Stimulated activated CD8-positive, alpha-beta memory T cell treated with anti-CD3 and anti-CD28 coated beads, Interleukin-12 subunit alpha, Interleukin-12 subunit beta, amount 100 ng/mL, for 4 hours (primary cell): ENCODE results near the gene CBARP.
A peak's percentile ranks its signal among the peaks of the same experiment; 100 is the strongest.
"Not testable (repeated sequence)": the region's sequence is repeated elsewhere in the genome, so short reads cannot be mapped to it uniquely, and the experiment has no call there.

Experiments used
- DNase-seq: peaks from one replicate; pipeline ENCODE4 v3.0.0-alpha.2; 2020; ENCODE audit warnings: low read depth

CBARP gene

DNA sequence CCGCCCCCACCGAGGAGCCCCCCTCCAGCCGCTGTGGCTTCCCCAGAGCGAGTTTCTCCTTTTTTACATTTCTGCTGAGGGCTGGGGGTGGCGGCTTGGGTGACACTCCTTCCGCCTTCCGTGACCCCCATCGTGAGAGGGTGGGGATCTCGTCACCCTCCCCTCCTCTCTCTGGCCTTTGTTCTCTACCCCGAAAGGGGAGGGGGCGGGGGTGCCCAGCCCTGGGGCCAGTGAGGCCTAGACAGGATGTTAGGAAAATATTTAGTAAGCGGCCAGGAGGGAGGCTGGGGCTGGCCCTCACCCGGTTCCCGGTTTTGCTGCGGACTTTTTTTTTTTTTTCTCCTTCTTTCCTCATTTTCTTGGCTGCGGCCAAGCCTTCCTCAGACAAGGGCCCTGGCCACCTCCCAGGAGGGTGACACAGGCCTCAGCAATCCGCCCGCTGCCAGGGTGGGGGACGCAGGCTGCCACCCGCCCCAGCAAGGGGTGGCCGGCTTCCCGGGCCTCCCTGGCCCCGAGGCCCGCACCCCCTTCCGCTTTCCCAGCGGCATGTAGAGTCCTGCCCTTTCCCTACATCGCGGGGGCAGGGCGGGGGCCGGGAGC is 14.5 kb upstream of the CBARP start:
- DNase-seq, result peak; percentile 53

DNA sequence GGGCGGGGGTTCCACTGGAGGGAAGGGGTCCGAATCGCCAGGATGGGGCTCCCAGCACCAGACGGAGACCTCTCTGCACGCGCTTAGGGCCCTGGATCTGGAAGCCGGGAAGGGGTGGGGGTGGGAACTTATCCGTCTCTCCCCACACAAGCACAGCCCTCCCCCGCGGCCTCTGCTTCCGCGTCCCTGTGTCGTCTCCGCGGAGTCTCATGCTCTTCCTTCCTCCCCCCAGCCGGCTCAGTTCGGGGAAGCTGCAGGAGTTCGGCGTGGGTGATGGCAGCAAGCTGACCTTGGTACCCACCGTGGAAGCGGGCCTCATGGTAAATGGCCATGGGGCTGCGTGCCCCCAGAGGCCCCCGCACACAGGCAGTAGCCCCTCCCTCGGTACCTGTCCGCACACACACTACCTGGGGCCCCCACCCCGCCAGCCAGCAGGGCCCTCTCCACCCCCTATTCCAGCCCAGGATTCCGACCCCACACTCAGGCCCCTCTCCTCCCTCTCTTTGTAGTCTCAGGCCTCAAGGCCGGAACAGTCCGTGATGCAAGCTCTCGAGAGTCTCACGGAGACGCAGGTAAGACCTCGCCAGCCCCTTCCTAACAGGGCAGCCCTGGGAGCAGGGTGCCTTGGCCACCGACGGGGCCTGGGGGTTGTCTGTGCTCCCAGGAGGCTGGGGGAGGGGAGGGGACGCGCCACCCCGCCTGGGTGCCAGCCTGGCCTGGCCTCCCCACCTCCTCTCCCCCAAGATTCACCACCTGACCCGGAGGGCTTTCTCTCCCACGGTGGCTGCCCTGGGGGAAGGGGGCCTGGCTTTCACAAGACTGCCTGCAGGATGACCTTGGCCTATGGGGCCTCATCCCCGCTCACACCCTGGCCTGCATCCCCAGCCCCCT is 13.8 kb upstream of the CBARP start:
- peak; percentile 51 for DNase-seq

DNA sequence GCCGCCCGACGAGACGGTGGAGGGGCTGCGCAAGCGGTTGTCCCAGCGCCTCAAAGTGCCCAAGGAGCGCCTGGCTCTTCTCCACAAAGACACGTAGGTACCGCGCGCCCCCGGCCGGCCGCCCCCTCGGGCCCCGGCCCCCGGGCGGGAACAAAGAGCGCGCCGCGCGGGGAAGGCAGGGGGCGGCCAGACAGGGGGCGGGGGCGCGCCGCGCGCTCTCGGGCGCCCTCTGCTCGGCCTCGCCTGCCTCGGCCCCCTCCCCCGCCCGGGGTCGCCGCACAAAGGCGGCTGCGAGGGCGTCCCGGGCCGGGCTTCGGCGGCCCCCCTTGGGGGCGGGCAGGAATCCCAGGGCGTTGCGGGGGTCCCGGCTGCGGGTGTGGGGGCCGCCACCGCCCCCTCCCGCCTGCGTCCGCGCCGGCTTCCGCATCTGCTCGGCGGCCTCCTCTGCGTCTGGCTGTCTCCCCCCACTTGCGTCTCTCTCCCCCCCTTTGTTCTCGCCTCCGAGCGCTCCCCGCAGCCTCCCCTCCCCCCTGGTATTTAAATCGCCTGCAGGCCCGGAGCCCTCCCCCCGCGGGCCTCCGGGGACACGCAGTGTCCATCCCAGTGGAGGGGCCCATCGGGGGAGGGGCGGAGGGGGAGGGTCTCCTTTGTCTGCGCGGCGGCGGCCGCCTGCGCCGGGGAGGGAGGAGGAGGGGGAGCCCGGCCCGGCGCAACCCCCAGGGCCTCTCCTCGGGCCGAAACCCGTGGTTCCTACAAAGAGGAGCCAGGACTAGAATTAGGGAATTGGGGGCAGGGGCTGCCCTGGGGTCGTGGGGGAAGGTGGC is 12.8 kb upstream of the CBARP start:
- peak; percentile 54 for DNase-seq

DNA sequence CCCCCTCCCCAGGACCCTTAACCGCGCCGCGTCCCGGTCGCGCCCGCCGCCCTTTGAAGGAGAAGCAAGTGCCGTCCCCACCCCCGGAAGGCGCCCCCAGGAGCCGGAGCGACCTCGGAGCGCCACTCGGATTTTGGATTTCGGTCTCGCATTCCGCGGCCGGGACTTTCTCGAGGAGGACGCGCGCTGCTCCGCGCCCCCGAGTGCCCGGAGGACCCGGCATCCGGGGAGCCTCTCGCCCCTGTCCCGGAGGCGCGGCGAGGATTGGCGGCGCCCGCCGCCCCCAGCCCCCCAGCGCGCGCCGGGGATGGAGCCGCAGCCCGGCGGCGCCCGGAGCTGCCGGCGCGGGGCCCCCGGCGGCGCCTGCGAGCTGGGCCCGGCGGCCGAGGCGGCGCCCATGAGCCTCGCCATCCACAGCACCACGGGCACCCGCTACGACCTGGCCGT is 12.2 kb upstream of the CBARP start:
- no peak for DNase-seq

DNA sequence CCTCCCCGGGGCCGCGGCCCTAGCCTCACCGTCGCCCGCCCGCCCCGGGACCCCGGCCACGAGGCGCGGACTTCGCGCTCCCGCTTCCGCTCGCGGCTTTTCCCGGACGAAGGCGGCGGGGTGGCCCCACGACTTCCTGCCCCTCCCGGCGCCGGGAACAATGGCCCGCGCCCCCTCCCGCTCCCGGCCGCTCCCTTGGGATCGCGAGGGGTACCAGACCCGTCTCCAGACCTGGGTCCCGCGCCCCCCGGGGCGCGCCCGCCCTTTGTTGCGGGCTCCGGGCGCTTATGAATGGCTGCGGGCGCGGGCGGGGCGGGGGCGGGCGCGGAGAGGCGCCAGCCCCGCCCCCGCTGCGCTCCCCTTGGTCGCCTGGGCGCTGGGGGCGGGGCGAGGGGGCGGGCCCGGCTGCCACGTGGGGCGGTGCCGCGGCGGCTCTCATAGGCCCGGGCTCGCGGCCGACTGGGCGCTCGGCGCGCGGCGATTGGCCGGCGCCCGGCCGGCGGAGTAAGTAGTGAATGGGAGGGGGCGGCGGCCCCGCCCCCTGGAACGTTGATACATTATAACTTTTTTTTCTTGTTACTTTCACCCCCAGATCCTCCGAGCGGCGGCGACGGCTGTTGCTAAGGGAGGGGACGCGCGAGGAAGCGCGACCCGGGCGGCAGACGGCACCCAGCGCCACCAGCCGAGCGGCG is 11.6 kb upstream of the CBARP start:
- peak; percentile 96 for DNase-seq

DNA sequence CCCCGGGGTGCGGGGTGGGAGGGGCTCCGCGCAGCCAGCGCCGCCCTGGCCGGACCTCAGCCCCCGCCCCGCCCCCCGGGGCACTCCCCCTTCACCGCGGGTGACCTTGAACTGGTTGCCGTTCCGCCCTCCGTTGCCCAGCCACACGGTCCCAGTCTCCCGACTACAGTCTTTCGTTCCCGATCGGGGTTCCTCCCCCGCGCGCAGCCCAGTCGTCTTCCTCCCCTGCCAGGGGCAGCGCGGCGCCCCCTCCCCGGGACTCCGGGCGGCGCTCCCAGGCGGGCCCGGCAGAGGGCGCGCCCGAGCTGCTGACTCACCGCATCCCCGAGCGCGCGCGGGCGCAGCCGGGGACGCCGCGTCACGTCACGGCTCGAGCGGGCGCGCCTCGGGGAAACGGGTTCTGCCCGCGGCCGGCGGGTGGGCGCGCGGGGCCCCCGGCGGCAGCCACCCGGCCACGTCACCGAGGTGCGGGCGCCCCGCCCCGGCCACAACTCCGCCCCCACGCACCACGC is 11.0 kb upstream of the CBARP start:
- DNase-seq, result peak; percentile 83

DNA sequence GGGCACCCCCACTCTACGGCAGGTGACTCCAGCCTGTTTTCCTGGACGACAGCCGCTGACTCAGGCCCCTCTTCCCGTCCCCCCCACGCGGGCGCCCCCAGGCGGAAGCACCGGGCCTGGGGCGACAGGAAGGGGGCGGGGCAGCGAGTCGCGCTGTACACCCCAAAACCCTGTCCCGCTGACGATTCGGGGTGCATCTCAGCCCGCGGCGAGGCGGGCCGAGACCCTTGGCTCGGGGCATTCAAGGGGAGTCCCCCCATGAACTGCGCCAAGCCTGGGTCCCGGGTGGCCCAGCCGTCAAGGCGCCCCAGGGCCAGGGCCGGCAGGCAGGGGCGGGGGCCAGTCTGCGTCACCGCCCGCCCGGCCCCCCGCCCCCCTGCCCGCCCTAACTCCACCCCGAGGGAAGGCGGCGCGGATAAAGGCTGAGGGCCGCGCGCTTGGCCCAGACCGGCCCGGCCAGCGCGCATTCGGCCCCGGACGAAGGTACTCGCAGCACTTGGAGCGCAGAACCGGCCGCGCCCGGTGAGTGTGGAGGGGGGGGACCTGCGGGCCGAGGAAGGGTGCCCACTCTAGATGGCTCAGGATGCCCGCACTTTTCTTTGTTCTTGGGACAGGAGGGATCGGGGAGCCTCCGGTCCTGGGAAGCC is 10.5 kb upstream of the CBARP start, which contains the start of gene MIDN:
Gene MIDN (plus strand): TSS at position 445 of the 647 bp plus-strand sequence. CDS start 1,714 bp downstream, outside the sequence.
- DNase-seq, result peak; percentile 64

DNA sequence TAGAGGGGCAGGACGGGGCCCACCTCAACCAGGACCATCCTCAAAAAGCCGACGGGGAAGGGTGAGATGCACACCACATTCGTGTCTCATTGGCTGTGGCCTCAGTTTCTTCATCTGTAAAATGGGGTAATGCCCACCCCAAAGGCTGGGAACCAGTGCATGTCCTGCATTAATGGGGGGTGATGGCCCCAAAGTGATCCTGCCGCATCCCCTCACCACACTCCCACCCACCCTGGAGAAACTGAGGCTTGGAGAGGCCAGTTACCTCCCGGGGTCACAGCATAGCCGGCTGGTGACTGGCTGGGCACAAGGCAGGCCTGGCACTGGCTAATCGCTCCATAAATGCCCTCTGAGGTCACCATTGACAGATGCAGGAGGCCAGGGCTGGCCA is 9.9 kb upstream of the CBARP start:
- DNase-seq, result no peak

DNA sequence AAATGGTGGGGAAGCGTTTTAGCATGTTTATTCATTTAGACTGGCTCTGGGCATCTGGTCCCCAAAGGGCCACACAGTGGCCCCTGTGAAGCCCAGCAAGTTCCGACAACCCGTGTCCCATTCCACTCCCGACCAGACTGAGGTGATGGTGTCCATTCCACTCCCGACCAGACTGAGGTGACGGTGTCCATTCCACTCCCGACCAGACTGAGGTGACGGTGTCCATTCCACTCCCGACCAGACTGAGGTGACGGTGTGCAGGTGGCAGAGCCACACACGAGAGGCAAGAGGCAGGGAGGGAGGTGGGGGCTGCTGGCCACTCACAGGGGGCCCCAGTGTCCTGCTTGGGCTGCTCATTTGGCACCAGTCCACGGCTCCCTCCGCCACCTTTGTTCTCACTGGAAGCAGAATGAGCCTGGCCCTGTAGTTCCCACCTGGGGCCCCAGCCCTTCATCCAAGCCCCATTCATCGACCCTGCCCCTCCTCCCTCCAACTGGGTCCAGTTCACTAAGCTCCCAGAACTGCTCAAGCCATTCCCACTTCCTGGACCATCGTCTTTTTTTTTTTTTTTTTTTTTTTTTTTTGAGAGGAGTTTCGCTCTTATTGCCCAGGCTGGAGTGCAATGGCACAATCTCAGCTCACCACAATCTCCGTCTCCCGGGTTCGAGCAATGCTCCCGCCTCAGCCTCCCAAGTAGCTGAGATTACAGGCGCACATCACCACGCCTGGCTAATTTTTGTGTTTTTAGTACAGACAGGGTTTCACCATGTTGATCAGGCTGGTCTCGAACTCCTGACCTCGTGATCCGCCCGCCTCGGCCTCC is 8.7 kb upstream of the CBARP start:
- not testable (repeated sequence) for DNase-seq

DNA sequence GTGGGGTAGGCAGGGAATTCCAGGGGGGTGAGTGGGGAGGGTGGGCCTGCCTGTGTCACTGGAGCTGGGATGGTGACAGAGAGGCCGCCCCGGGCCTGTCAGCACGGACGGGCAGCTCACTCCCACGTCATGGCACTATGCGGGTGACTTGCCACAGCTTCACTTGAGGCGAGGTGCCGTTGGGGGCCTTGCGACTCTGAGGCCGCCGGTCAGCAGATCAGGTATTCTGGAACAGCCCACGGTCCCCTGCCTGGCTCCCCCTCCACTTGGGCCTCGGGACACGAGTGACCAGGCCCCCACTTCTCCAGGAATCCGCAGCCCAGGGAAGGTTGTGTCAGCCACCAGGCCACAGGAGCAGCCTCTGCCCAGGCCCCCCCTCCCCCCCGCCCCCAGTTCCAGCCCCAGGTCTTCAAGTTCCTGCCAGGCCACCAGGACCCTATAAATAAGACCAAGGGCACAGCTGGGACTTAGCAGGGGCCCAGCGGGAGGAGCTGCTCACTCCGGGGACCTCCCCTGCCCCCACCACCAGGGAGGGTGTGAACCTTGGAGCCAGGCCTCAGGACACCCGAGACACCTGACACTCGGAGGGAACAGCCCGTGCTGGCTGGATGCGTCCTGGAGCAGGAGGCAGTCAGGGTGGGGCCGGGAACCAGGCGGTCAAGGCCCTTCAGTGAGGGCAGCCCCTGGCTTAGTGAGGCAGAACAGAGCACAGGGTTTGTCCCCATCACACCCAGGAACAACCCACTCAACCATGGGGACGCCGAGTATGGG is 7.9 kb upstream of the CBARP start:
- DNase-seq, result no peak

DNA sequence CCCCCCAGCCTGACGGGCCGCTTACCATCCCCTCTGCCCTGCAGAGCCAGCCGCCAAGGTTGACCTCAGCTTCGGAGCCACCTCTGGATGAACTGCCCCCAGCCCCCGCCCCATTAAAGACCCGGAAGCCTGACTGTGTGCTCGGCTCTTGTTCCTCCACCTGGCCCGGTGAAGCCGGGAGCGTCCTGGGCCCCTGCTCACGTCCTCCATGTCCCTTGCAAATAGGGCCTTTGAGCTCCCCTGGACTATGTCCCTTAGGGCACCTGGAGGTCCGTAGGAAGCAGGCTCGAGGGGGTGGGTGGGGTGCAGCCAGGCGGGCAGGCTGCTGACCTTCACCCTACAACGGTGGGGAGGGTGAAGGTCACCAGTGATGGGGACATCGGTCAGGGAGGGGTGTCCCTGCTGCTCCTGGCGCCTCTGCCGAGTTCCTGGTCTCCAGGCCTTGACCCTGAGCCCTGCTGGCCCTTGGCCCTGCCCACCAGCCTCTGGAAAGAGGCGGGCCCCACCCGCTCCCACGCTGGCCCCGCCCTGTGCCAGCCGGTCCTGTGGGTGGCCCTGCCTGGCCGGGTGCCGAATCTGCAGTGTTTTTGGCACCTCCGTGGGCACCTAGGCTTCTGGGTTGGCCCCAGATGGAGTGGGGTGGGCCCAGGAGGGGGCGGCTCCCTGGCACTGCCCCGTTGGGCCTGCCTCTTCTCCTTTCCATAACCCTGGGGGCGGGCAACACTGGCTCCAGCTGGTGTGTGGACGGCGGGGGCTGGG is 7.1 kb upstream of the CBARP start:
- DNase-seq, result no peak

DNA sequence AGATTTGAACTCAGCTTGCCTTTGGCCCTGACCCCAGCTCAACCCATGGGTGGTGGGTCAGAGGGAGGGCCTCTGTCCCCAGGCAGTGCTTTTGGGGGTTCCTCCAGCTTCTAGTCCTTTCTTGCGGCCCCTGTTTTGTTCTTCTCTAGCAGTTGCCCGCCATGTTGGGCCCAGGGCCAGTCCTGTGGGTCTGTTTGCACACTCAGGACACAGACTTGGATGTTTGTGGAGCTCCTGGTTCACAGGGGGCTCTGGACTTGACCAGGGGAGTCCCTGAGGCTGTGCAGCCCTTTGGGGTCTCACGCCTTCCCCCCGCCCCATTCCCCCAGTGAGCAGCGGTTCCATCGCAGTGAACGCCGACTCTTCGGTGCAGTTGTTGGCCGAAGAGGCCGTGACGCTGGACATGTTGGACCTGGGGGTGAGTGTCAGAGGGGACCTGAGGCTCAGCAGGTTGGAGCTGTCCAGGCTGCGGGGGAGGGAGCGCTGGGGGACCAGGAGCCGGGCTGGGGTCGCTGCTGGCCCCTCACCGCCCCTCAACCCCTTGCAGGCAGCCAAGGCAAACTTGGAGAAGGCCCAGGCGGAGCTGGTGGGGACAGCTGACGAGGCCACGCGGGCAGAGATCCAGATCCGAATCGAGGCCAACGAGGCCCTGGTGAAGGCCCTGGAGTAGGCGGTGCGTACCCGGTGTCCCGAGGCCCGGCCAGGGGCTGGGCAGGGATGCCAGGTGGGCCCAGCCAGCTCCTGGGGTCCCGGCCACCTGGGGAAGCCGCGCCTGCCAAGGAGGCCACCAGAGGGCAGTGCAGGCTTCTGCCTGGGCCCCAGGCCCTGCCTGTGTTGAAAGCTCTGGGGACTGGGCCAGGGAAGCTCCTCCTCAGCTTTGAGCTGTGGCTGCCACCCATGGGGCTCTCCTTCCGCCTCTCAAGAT is 6.2 kb upstream of the CBARP start:
- DNase-seq, result peak; percentile 82

DNA sequence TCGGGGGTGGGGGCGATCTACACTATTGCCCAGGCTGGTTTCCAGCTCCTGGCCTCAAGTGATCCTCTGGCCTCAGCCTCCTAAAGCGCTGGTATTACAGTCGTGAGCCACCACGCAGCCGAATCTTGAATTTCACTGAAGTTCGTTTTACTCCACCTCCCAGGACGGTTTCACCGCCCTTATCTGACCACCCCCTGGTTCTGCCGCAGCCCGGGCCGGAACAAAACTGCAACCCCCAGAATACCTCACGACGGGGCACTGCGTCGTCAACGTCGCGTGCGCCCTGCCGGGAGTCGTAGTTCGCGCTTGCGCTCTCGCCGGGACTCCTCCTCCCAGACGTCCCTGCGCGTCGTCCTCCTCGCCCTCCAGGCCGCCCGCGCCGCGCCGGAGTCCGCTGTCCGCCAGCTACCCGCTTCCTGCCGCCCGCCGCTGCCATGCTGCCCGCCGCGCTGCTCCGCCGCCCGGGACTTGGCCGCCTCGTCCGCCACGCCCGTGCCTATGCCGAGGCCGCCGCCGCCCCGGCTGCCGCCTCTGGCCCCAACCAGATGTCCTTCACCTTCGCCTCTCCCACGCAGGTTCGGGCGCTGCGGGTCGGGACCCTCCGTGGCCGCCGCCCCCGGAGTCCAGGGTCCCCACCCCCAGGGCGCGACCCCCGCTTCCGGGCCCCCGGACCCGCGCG is 3.8 kb upstream of the CBARP start, which contains the start of gene ATP5F1D:
Gene ATP5F1D (plus strand): TSS at position 335 of the 679 bp plus-strand sequence. CDS start 100 bp downstream, at position 435.
- DNase-seq, result peak; percentile 95

DNA sequence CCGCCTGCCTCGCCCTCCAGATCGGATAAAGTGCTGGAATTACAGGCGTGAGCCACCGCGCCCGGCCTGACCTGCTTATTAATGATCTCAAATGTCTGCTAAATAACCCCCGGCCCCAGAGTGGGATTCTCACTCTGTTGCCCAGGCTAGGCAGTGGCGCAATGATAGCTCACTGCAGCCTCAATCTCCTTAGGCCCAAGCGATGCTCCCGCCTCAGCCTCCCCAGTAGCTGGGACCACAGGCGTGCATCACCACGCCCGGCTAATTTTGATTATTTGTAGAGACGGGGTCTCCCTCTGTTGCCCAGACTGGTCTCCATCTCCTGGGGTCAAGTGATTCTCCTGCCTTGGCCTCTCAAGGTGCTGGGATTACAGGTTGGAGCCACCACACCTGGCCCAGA is 3.1 kb upstream of the CBARP start:
- no peak for DNase-seq

DNA sequence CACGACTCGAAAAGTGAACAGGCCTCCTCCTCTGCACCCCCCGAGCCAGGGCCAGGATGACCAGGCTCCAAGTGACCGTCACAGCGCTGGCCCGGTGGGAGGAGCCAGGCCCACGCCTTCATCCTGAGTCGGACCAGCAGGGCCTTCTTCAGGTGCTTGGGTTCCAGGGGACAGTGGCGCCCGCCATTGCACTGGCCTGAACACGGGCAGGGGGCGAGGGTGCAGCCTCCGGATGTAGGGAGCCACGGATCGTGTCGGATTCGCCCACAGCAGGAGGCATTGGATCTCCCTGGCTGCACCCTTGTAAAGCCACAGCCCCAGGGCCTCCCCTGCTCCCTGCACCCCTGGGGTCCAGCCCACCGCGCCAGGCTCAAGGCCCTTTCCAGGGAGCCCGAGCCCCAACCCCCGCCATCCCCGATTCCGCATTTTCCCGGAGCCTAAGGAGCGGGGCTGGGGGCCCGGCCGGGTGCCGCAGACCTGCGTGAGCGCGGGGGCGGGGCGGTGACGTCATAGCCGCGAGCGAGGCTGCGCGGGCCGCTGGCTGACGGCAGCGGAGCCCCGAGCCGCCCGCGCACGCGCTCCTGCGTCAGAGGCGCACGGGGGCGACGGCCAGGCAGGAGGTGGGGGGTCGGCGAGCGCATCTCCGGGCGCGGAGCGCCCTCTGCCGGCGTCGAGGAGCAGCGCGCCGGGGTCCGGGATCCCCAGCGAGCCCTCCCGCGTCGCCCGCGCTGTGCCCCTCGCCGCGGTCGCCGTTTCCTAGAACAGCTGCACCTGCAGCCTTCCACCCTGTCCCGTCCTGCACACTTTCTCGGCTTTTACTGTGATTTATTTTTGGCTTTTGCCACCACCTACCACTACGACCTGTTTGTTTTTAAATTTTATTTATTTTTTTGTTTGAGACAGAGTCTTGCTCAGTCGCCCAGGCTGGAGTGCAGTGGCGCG is 2.3 kb upstream of the CBARP start:
- DNase-seq, result peak; percentile 96

DNA sequence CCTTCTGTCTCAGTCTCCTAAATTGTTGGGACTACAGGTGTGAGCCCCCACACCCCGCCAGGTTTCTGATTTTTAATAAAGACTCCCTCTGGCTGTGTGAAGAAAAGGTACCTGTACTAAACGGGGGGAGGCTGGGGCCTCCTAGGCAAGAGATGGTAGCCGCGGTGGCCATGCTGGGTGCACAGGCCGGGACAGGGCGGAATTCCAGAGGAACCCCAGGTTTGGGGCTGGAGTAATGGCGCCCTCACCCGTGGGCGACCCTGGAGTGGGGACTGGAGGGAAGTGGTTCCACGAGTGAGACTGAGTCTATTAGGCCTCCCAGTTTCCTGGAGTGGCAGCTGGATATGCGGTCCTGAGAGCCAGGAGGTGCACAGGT is 1.6 kb upstream of the CBARP start:
- DNase-seq, result no peak
